ENCODE data around the gene WNT7B.

DNA sequence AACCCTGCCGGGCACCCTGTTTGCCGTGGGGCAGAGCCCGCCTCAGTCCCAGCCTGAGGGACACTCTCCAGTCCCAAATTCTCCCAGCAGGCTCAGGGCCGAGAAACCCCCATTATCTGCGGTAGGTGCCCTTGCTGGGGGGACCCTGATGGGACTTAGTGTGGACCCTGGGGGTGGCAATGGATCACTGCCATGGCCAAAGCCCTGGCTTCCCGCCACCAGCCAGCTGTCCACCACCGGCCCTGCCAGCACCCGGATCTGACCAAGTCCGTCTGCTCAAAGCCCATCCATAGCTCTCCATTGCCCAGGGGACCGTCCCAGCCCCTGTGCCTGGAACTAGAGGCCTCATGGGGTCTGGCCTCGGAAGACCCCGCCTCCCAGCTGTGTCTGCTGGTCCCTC, 24.4 kb downstream of the WNT7B start:
- no peak for TF ChIP-seq RAD21 (IDR thresholded peaks at IDR 0.05; ENCODE audit: low read length)
- TF ChIP-seq RXRA (IDR thresholded peaks at IDR 0.05; ENCODE audit: borderline replicate concordance, low read depth), result no peak
- TF ChIP-seq, protein P1, sequence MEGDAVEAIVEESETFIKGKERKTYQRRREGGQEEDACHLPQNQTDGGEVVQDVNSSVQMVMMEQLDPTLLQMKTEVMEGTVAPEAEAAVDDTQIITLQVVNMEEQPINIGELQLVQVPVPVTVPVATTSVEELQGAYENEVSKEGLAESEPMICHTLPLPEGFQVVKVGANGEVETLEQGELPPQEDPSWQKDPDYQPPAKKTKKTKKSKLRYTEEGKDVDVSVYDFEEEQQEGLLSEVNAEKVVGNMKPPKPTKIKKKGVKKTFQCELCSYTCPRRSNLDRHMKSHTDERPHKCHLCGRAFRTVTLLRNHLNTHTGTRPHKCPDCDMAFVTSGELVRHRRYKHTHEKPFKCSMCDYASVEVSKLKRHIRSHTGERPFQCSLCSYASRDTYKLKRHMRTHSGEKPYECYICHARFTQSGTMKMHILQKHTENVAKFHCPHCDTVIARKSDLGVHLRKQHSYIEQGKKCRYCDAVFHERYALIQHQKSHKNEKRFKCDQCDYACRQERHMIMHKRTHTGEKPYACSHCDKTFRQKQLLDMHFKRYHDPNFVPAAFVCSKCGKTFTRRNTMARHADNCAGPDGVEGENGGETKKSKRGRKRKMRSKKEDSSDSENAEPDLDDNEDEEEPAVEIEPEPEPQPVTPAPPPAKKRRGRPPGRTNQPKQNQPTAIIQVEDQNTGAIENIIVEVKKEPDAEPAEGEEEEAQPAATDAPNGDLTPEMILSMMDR (IDR thresholded peaks at IDR 0.05), result no peak
- TF ChIP-seq TAF1 (IDR thresholded peaks at IDR 0.05; ENCODE audit: borderline replicate concordance, low read depth, low read length), result no peak
- TF ChIP-seq EP300 (IDR thresholded peaks at IDR 0.05; ENCODE audit: borderline replicate concordance in 1 of 2, low read depth in 1 of 2, low read length in 1 of 2), result no peak
- no peak for TF ChIP-seq TEAD4 (IDR thresholded peaks at IDR 0.05; ENCODE audit: borderline replicate concordance, insufficient read depth)
- TF ChIP-seq FOSL2 (IDR thresholded peaks at IDR 0.05; ENCODE audit: borderline replicate concordance, low read depth), result no peak
- TF ChIP-seq EZH2phosphoT487 (IDR thresholded peaks at IDR 0.05; ENCODE audit: borderline replicate concordance, low read depth), result no peak
- no peak for TF ChIP-seq SMC3 (IDR thresholded peaks at IDR 0.05; ENCODE audit: low read depth, low read length)
- TF ChIP-seq MEF2A (IDR thresholded peaks at IDR 0.05; ENCODE audit: borderline replicate concordance, low read depth), result no peak
- TF ChIP-seq RFX5 (IDR thresholded peaks at IDR 0.05; ENCODE audit: low read length), result no peak
- no peak for TF ChIP-seq RCOR1 (IDR thresholded peaks at IDR 0.05; ENCODE audit: low read length)
- TF ChIP-seq REST (IDR thresholded peaks at IDR 0.05; ENCODE audit: low read depth, low read length), result no peak
